Activated CD8-positive, alpha-beta T cell treated with anti-CD3 and anti-CD28 coated beads for 36 hours (primary cell): ENCODE measurements around the gene MAST2. TPM values are rescaled to one million over a fixed set of nuclear protein-coding genes. Genes with fewer than 3 reads are reported as not detected.
A peak's percentile ranks its signal among the peaks of the same experiment; 100 is the strongest.

Source experiments
- ATAC-seq: fragments of 200-7000 bp; cut with Tn5 transposase; one replicate; pipeline ENCODE4 v1.10.0; 2021; ENCODE audit warnings: mild to moderate bottlenecking, moderate library complexity
- CTCF ChIA-PET: fragments of 350-600 bp; sonication (Branson Sonifier 250); formaldehyde crosslinking; loops from one replicate; lab custom pipeline; 2021; ENCODE audit warnings: antibody characterized with exemption; lab: Charles Lee
- POLR2A ChIA-PET: fragments of 350-600 bp; sonication (Branson Sonifier 250); formaldehyde crosslinking; loops from one replicate; lab custom pipeline; 2021; ENCODE audit warnings: antibody characterized with exemption; lab: Charles Lee
- DNase-seq: peaks from one replicate; pipeline ENCODE4 v3.0.0-alpha.2; 2020
- H3K27ac Mint-ChIP-seq: one replicate; pipeline ENCODE4 v1.8.0; 2021; ENCODE audit warnings: mild to moderate bottlenecking, mixed read lengths
- H3K27me3 Mint-ChIP-seq: one replicate; pipeline ENCODE4 v1.8.0; 2021; ENCODE audit warnings: mixed read lengths
- H3K36me3 Mint-ChIP-seq: one replicate; pipeline ENCODE4 v1.8.0; 2021; ENCODE audit warnings: low read depth, mixed read lengths
- H3K4me1 Mint-ChIP-seq: one replicate; pipeline ENCODE4 v1.8.0; 2021; ENCODE audit warnings: low read depth, mixed read lengths
- H3K4me3 Mint-ChIP-seq: one replicate; pipeline ENCODE4 v1.8.0; 2021; ENCODE audit warnings: mild to moderate bottlenecking, moderate library complexity, mixed read lengths
- H3K9me3 Mint-ChIP-seq: one replicate; pipeline ENCODE4 v1.8.0; 2021; ENCODE audit warnings: mixed read lengths
- intact Hi-C: fragments of 100-400 bp; cut with micrococcal nuclease; formaldehyde crosslinking; loops from one replicate; pipeline ENCODE4 v1.10.0; 2022
- total RNA-seq, 2 experiments: library from RNA; stranded (reverse); gene quantifications; one replicate each; pipeline ENCODE4 v1.2.3, GENCODE V29; 2021
- TF ChIP-seq, protein P1 (sequence below): fragments of 200-600 bp; IDR thresholded peaks from one replicate; pipeline ENCODE4 v1.8.0; 2022; ENCODE audit warnings: antibody characterized with exemption, mild to moderate bottlenecking

MAST2 gene
- total RNA-seq, 2 experiments from 2014 or later = 18.2 to 19.5 TPM

DNA sequence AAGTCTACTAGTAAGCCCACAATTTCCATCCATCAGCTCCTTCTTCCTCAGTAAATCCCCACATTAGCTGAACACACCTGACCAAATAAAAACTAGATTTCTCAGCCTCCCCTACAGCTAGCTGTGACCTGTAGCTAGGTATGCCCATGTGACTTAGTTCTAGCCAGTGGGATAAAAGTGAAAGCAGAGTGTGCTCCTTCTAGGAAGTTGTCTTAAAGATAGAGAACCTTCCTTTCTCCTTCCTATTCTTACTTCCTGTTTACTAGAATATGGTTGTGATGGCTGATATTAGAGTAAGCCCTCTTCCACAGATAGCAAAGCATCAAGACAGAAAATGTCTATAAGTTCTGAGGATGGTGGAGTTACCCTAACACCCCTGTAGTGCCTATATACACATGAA is 262.0 kb downstream of the MAST2 start:
- POLR2A ChIA-PET = no interaction called here
- intact Hi-C loops = no loop called here
- no peaks in the 10 kb centered on the region for H3K27me3 Mint-ChIP-seq
- DNase-seq (no peak), ATAC-seq (peak; percentile 64)
- no peak overlapping the region for H3K4me3 Mint-ChIP-seq
- TF ChIP-seq, protein P1, sequence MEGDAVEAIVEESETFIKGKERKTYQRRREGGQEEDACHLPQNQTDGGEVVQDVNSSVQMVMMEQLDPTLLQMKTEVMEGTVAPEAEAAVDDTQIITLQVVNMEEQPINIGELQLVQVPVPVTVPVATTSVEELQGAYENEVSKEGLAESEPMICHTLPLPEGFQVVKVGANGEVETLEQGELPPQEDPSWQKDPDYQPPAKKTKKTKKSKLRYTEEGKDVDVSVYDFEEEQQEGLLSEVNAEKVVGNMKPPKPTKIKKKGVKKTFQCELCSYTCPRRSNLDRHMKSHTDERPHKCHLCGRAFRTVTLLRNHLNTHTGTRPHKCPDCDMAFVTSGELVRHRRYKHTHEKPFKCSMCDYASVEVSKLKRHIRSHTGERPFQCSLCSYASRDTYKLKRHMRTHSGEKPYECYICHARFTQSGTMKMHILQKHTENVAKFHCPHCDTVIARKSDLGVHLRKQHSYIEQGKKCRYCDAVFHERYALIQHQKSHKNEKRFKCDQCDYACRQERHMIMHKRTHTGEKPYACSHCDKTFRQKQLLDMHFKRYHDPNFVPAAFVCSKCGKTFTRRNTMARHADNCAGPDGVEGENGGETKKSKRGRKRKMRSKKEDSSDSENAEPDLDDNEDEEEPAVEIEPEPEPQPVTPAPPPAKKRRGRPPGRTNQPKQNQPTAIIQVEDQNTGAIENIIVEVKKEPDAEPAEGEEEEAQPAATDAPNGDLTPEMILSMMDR = no peak
- H3K4me1 Mint-ChIP-seq = peaks cover 23% of the 10 kb centered on the region
- CTCF ChIA-PET = interaction anchor here (2.5 kb wide), 1 partner anchor 158 kb away, joined by 10 read pairs; no protein-coding TSS in a partner anchor
- H3K36me3 Mint-ChIP-seq = no peaks in the 10 kb centered on the region
- no peaks in the 10 kb centered on the region for H3K9me3 Mint-ChIP-seq
- peak overlapping the region; percentile 60 for H3K27ac Mint-ChIP-seq

DNA sequence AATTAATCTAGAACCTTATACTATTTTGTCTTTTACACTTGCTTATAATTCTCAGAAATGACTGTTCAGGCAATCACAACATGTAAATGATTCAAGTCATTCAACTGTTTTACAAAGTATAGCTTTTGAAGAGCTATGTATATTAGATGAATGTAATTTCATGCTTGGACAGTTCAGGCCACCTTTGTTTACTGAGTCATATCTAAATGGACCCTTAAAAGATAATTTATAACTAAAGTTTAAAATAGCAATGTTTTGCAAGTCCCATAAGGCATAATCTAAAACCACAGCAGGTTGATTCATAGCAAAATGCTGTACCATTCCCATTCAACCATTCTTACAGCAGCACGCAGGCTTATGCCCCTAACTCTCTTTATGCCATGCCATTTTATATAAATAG is 264.2 kb downstream of the MAST2 start:
- CTCF ChIA-PET = no interaction called here
- TF ChIP-seq, protein P1 = no peak
- intact Hi-C loops = no loop called here

DNA sequence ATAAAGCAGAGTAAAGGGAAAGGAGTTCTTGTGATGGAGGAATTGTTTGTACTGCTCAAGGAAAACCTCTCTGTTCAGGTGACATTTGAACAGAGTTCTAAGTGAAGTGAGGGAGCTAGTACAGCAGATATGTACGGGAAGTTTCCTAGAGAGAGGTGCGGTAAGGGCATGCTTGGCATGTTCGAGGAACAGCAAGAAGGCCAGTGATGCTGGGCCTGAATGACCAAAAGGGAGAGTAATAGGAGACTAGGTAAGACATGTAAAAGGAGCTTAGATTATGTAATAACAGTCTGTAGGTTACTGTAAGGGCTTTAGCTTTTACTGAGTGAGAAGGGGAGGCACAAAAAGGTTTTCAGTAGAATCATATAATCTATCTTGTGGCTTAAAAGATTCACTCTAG is 265.1 kb downstream of the MAST2 start:
- no peak overlapping the region for H3K27ac Mint-ChIP-seq
- TF ChIP-seq, protein P1 = no peak
- ChIA-PET POLR2A (no interaction called here), CTCF (interaction anchor here (1.6 kb wide), 1 partner anchor 155 kb away, joined by 4 read pairs; no protein-coding TSS in a partner anchor)
- intact Hi-C loops = no loop called here
- no peak overlapping the region for H3K4me3 Mint-ChIP-seq
- DNase-seq (no peak), ATAC-seq (no peak)
- H3K27me3 Mint-ChIP-seq = no peaks in the 10 kb centered on the region
- peaks cover 12% of the 10 kb centered on the region for H3K4me1 Mint-ChIP-seq
- no peaks in the 10 kb centered on the region for H3K36me3 Mint-ChIP-seq
- H3K9me3 Mint-ChIP-seq = no peaks in the 10 kb centered on the region

More for the DNA sequence above, 264.2 kb downstream of the MAST2 start:
- Mint-ChIP-seq H3K4me1 (peaks cover 20% of the 10 kb centered on the region), H3K9me3 (no peaks in the 10 kb centered on the region), H3K27ac (no peak overlapping the region), H3K4me3 (no peak overlapping the region), H3K27me3 (no peaks in the 10 kb centered on the region), H3K36me3 (no peaks in the 10 kb centered on the region)
- ATAC-seq (no peak), DNase-seq (no peak)
- POLR2A ChIA-PET = no interaction called here

DNA sequence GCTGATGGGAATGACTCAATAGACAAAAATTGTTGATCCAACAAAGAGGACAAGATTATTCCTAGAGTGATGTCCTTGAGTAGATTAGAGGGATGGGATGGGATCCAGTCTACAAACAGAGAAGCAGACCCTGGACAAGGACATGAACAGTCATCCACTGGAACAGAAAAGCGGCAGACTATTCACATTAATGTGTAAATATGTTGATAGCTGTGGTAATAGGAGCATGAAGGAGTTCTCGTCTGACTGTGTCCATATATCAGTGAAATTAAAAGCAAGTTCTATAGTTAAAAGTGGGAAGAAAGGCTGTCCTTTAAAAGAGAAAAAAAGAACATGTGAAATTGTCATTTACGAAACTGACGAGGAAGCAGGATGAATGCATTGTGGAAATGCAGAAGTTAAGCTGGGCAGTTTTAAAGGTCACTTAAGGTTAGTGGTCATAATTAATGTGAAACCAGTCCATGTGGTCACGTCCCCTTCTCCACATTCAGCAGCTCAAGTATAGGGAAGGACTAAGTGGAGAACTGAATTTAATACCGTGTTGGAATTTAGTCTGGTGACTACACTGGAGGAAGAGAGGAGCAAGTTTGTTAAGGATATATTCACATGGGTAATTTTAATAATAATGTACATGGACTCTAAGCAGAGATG is 266.9 kb downstream of the MAST2 start:
- Mint-ChIP-seq H3K9me3 (no peaks in the 10 kb centered on the region), H3K27ac (no peak overlapping the region), H3K27me3 (no peaks in the 10 kb centered on the region), H3K4me1 (peaks cover 3% of the 10 kb centered on the region), H3K36me3 (no peaks in the 10 kb centered on the region), H3K4me3 (no peak overlapping the region)
- intact Hi-C loops = no loop called here
- CTCF ChIA-PET = interaction anchor here (1.0 to 1.6 kb wide), 2 partner anchors 10 to 154 kb away, joined by 4 to 6 read pairs; no protein-coding TSS in a partner anchor
- DNase-seq = no peak
- TF ChIP-seq, protein P1 = no peak
- ATAC-seq = no peak
- POLR2A ChIA-PET = no interaction called here

DNA sequence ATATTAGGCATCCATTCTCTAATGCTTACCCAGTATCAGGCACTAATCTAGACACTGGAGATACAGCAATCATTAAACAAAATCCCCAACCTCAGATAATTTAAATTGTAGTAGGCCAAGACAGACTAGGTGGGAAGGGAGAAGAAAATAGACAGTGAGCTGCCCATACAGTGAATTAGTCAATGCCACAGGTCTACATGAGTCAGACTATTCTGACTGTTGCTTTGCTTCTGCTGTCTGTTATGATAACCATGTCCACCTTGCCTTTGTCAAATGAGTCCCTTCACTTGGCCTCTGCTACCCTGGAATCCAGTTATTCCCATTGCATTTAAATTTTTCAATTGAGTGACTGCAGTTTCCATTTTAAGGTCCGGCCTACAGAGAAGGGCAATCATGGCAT is 269.6 kb downstream of the MAST2 start:
- ChIA-PET CTCF (interaction anchor here (1.5 kb wide), 1 partner anchor 11 kb away, joined by 4 read pairs; no protein-coding TSS in a partner anchor), POLR2A (no interaction called here)
- Mint-ChIP-seq H3K36me3 (no peaks in the 10 kb centered on the region), H3K27me3 (no peaks in the 10 kb centered on the region), H3K4me3 (no peak overlapping the region), H3K27ac (no peak overlapping the region), H3K4me1 (no peaks in the 10 kb centered on the region), H3K9me3 (no peaks in the 10 kb centered on the region)
- intact Hi-C loops = no loop called here
- TF ChIP-seq, protein P1 = no peak
- no peak for ATAC-seq
- DNase-seq = no peak
